Adrenal gland (tissue), 5 donors: ENCODE measurements around the gene MVB12B.
"Not testable (repeated sequence)": the region's sequence is repeated elsewhere in the genome, so short reads cannot be mapped to it uniquely, and the experiment has no call there.

ENCODE experiments used
- POLR2A ChIP-seq, 2 donors: fragments of 450-650 bp; IDR thresholded peaks; one replicate each; pipeline ENCODE4 v1.6.1; 2017; ENCODE audit warnings: antibody characterized with exemption in 2 of 2, mild to moderate bottlenecking in 2 of 2, moderate library complexity in 1 of 2
- TF ChIP-seq, protein P1 (sequence below), 6 experiments: fragments of 450-650 bp in 4 of 6; fragments of 200-600 bp in 2 of 6; sonication (generic) in 1 of 6; IDR thresholded peaks; 1 replicate in 5 of 6; 2 replicates in 1 of 6; pipeline versions ENCODE4 v1.5.1 to v1.8.0; 2016 to 2021; ENCODE audit warnings: antibody characterized with exemption in 6 of 6, mild to moderate bottlenecking in 2 of 6, moderate library complexity in 1 of 6
- donor health status: DM: no; HTN: no; CAD: no.

DNA sequence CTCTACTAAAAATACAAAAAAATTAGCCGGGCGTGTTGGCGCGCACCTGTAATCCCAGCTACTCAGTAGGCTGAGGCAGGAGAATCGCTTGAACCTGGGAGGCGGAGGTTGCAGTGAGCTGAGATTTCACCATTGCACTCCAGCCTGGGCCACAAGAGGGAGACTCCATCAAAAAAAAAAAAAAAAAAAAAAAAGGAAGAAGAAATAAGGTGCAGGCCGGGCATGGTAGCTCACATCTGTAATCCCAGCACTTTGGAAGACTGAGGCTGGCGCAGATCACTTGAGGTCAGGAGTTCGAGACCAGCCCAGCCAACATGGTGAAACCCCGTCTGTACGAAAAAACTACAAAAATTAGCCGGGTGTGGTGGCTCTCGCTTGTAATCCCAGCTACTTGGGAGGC is 228.8 kb downstream of the MVB12B start:
- TF ChIP-seq, protein P1, sequence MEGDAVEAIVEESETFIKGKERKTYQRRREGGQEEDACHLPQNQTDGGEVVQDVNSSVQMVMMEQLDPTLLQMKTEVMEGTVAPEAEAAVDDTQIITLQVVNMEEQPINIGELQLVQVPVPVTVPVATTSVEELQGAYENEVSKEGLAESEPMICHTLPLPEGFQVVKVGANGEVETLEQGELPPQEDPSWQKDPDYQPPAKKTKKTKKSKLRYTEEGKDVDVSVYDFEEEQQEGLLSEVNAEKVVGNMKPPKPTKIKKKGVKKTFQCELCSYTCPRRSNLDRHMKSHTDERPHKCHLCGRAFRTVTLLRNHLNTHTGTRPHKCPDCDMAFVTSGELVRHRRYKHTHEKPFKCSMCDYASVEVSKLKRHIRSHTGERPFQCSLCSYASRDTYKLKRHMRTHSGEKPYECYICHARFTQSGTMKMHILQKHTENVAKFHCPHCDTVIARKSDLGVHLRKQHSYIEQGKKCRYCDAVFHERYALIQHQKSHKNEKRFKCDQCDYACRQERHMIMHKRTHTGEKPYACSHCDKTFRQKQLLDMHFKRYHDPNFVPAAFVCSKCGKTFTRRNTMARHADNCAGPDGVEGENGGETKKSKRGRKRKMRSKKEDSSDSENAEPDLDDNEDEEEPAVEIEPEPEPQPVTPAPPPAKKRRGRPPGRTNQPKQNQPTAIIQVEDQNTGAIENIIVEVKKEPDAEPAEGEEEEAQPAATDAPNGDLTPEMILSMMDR (IDR thresholded peaks at IDR 0.05): peak in 1 of 6 experiments; percentile 11
- not testable (repeated sequence) for TF ChIP-seq POLR2A (IDR thresholded peaks at IDR 0.05)
